Measurements from ENCODE around the gene CXXC5.
"Not testable (repeated sequence)": the region's sequence is repeated elsewhere in the genome, so short reads cannot be mapped to it uniquely, and the experiment has no call there.

Gene CXXC5

DNA sequence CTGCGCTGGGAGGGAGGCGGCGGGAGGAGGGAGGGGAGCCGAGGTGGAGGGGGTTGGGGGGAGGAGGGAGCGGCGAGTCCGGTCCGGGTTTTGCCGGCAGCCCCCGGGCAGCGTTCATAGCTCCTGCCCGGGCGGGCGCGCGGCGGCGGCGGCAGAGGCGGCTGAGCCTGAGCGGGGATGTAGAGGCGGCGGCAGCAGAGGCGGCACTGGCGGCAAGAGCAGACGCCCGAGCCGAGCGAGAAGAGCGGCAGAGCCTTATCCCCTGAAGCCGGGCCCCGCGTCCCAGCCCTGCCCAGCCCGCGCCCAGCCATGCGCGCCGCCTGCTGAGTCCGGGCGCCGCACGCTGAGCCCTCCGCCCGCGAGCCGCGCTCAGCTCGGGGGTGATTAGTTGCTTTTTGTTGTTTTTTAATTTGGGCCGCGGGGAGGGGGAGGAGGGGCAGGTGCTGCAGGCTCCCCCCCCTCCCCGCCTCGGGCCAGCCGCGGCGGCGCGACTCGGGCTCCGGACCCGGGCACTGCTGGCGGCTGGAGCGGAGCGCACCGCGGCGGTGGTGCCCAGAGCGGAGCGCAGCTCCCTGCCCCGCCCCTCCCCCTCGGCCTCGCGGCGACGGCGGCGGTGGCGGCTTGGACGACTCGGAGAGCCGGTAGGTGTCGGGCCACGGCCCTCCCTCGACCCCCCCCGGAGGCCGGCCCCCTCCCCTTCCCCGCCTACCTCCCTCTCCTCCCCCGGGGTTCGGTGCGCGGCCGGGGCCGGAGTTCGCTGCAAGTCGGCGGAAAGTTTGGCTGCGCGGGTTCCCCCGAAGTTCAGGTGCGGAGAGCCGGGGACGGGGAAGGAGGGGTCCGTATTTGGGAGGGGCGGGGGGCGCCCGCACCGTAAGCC, at the start of gene CXXC5:
TSS of gene CXXC5 (plus strand) at position 145 of the 877 bp plus-strand sequence. CDS start 32,175 bp downstream, outside the sequence.
- no peak for FAIRE-seq

DNA sequence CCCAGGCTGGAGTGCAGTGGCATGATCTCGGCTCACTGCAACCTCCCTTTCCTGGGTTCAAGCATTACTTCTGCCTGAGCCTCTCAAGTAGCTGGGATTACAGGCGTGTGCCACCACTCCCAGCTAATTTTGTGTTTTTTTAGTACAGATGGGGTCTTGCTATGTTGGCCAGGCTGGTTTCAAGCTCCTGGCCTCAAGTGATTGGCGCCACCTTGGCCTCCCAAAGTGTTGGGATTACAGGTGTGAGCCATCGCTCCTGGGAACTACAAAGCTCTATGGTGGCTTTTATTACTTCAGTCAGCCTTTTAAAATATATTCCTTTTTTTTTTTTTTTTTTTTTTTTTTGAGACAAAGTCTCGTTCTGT, 49.6 kb upstream of the CXXC5 start:
- not testable (repeated sequence) for FAIRE-seq

DNA sequence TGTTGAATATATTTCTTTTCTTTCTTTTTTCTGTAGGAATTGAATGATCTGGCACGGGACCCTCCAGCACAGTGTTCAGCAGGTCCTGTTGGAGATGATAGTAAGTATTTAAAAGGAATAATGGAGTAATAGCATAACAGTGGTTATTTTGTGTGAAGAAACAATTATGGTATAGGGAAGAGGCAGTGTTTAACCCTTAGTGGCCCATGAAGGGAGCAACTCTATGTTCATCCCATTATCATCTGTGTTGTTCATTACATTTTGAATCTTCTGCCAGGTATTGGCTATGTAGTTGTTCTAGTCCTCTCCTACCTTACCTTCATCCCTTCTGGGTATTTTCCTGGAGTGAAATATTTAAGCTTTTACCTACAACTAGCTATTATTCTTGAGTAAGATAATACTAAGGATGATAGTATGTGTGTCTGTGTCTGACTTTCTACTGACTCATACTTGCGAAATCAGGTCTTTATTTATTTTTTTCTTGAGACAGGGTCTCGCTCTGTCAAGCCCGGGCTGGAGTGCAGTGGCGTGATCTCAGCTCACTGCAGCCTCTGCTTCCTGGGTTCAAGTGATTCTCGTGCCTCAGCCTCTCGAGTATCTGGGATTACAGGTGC, 47.7 kb upstream of the CXXC5 start:
- no peak for FAIRE-seq

DNA sequence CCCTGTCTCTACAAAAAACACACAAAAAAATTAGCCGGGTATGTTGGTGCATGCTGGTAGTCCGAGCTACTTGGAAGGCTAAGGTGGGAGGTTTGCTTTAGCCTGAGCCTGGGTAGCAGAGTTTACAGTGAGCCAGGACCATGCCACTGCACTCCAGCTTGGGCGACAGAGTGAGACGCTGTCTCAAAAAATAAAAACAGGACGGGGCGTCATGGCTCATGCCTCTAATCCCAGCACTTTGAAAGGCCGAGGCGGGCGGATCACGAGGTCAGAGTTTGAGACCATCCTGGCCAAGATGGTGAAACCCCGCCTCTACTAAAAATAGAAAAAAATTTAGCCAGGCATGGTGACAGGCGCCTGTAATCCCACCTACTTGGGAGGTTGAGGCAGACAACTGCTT, 46.7 kb upstream of the CXXC5 start:
- no peak for FAIRE-seq

DNA sequence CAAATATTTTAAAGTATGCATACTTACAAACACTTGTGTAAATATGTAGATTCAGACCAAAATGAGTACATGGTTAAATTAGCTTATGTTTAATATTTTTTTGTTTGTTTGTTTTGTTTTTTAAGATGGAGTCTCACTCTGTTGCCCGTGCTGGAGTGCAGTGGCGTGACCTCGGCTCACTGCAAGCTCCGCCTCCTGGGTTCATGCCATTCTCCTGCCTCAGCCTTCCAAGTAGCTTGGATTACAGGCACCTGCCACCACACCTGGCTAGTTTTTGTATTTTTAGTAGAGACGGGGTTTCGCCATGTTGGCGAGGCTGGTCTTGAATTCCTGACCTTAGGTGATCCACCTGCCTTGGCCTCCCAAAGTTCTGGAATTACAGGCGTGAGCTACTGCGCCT, 46.2 kb upstream of the CXXC5 start:
- FAIRE-seq = not testable (repeated sequence)

DNA sequence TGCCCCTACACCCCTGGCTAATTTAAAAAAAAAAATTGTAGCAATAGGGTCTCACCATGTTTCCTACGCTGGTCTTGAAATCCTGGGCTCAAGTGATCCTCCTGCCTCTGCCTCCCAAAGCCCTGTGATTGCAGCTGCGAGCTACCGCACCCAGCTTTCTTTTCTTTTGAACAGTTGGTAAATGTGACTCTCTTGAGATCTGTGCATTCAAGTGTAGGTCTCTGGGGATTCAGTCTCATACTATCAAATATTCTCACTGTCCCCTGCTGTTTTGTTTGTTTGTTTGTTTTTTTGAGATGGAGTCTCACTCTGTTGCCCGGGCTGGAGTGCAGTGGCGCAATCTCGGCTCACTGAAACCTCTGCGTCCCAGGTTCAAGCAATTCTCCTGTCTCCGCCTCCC, 42.3 kb upstream of the CXXC5 start:
- no peak for FAIRE-seq

DNA sequence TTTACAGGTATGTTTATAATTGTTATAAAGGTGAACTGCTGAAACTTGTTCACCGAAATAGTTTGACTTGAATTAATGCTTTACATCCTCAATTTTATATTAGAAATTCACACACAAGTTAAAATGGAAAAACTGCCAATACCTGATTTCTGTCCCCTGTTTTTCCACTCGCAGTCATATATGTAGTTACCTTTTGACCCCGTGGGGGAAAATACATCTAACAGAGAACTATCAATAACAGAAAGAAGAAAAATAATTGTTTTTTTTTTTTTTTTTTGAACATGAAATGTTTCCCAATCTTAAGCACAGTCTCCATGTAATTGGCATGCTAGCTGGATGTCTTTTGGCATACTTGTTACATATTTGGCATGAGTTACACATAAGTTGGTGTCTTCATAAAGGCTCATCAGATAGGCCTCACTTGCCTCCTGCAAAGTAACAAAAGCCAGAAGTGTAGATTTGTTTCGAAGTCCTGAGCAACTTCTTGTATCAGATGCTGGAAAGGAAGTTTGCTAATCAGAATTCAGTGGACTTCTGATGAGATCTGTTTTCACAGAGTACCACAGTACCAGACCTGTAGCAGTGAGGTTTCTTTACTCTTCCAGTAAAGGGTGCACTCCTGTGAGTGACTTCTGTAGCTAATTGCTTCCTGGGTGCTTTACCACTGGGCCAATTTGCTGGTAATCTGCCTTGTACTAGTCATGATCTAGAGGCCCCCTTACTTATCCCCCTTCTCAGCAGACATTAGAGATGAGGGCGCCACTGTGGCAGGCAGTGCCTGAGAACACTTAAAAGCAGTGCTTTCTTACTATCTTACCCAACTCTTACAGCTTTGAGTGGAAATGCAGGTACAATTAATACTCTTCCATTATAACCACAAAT, 36.2 kb upstream of the CXXC5 start:
- no peak for FAIRE-seq

DNA sequence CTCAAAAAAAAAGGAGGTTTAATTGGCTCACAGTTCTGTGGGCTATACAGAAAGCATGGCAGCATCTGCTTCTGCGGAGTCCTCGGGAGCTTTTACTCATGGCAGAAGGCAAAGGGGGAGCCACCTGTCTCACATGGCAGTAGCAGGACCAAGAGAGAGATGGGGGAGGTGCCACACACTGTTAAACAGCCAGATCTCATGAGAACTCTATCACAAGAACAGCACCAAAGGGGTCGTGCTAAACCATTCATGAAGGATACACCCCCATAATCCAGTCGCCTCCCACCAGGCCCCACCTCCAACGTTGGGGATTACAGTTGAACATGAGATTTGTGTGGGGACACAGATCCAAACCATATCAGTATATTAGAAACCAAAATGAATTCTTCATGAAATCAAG, 28.3 kb upstream of the CXXC5 start:
- FAIRE-seq = no peak

DNA sequence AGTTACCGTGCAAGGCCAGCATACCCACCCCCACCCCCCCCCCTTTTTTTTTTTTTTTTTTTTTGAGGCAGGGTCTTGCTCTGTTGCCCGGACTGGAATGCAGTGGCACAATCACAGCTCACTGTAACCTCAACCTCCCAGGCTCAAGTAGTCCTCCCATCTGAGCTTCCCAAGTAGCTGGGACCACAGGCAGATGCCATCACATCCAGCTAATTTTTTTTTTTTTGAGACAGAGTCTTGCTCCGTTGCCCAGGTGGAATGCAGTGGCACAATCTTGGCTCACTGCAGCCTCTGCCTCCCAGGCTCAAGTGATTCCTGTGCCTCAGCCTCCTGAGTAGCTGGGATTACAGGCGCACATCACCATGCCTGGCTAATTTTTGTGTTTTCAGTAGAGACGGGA, 22.8 kb upstream of the CXXC5 start:
- not testable (repeated sequence) for FAIRE-seq

DNA sequence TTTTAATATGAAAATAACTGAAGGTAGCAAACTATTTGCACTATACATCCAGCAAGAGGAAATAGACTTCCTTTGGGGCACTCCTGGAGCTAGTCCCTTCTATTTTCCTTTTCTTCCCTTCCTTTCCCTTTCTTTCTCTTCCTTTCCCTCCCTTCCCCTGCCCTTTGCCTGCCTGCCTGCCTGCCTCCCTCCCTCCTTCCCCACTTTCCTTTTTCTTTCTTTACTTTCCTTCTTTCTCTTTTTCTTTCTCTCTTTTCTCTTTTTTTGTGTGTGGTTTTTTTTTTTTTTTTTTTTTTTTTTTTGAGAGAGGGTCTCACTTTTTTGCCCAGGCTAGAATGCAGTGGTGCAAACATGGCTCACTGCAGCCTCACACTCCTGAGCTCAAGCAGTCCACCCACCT, 17.3 kb upstream of the CXXC5 start:
- no peak for FAIRE-seq

DNA sequence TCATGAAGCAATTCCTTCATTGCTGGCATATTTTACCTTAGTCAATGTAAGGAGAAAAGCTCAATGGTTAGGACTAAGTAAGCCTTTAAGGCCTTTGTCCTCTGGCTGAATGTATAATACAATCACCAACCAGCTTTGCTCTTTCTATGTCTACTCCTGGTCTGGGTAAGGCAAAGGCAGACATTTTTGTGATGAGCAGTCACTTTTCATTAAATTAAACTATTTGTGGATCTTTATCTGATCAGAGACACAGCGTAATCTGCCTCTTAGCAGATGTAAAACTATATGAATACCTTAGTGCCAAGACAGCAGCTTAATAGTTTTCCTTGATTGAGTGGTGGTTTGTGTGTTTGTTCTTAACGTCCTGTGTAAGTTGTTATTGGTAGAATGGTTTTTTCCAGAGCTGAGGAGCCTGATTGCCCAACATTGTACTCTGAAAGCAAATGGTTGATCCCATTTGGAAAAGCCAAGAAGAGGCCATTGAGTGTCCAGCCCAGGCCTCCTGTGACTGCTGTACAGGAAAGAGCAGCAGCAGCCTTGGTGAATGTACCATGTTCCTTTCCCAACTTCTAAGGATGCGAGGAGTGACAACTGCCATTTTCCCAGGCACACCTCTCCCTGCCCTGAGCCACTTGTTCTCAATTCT, 16.5 kb upstream of the CXXC5 start:
- no peak for FAIRE-seq

DNA sequence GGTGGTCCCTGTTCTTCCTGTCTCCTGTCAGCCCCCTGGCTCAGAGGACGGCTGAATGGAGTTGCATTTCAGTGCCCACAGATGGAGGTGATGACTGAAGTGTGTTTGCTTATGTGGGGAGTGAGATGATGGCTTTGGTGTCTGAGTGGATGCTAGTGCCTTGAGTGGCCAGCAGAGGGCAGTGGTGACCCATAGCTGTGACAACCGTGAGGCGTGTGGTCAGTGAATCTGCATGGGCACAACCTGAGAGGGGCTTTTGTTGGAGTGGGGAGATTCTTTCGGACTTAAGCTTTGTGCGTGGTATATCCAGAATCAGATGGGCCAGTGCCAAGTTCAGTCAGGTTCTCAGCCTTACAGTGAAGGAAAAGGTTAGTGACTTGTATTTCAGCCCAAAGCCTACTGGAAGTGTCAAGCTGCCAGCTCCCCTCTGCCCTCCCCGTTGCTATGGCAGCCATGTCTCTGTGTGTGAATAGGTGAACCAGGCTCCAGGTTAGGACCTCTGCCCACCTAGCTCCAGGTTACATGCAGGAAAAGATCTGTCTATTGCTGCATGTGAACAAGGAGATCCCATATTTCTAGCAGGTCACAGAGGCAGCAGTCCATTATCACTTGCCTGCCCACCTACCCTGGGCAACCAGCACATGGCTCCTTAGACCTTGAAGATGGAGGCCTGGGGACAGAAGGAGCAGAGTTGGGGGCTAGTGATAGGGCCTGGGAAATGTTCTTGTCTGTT, 14.7 kb upstream of the CXXC5 start:
- FAIRE-seq = no peak

DNA sequence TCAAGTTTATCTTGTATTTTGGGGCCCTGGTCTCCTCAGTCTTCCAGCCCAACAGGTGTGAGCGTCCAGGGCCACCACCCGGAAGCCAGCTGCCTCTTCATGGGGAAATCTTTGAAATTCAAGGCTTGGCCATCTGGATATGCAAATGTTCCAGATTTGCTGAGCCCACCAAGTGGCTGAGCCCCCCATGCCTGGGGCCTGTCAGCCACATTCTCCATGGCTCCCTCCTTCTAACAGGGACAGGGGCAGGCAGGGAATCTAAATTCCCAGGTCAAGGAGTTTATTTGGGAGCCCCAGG, 14.2 kb upstream of the CXXC5 start:
- FAIRE-seq = no peak

DNA sequence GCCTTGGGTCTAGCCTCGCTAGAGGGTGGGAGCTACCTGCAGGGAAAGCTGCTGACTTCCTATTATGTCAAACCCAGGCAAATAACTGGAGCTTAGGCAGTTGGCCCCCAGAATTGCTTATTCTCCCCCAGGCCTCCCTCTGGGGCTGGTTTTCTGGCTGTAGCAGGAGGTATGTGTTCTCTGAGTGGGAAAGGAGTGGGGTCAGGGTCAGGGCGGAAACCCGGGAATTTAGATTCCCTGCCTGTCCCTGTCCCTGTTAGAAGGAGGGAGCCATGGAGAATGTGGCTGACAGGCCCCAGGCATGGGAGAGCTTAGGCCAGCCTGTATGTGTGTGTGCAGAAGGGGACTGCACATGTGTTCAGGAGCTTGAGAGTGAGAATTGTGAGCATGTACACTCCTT, 13.6 kb upstream of the CXXC5 start:
- no peak for FAIRE-seq

DNA sequence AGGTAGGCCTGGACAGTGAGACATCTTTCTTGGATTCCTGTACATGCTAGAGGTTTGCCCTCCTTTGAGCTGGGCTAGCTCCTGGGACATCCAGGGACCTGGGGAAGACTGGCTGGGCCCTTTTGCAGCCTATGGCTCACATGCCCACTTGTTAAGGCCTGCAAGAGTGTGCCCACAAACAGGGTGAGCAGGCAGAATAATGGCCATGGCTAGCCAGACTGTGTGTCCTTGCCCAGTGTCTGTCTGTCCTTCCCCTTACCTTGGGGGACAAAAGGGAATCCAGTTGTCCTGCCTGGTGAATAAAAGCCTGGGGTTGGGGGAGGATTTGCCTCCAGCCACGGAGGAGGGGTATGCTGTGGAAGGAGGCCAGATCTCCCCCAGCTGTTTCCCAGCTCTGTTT, 13.0 kb upstream of the CXXC5 start:
- FAIRE-seq = no peak

DNA sequence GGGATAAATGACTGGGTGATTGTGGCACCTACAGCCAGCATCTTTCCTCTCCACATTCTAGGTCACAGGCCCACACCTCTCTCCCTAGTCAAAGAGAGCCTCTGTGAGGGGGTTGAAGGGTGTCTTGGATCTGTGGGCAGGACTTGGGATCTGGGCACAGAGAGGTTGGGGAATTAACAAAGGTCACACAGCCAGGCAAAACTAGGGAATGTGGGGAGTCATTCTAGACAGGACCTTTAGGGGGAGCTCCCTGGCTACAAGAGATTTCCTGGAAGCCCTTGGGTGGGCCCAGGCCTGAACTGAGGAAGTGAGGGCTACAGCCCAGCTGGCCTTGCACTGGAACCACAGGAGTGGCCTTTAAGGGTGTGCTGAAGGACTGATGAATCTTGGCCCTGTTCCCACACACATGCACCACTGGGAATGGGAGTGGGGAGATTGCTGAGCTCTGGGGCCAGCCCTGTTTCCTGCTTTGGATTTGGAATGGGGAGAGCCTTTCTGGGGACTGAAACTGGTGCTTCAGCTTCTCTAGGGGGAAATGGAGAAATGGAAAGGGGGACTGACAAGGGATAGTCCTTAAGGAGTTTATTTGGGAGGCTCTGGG, 12.4 kb upstream of the CXXC5 start:
- no peak for FAIRE-seq

DNA sequence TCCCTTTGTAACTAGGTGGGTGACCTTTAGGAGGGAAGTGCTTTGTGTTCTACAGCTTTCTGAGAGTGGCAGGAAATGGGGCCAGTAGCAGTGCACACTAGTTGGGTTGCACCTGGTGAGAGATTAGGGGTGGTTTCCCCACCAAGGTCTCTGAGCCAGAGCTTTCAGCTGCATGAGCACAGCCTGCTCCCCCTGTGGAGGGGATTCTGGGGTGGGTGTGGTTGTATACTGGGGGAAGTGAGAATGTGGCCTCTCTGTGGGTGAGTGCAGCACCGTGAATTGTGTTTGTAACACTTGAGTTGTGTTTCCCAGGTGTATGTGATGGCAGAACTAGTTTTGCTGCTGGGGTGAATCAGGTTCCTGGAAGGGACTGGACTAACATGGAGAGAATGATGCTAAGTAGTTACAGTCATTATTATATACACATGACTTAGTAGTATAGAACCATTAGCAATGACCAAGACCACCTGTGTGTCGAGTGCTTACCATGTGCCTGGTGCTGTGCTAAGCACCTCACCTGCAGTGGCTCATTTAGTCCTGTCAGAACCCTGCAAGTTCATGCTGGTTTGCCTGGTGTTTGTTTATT, 11.8 kb upstream of the CXXC5 start:
- no peak for FAIRE-seq

DNA sequence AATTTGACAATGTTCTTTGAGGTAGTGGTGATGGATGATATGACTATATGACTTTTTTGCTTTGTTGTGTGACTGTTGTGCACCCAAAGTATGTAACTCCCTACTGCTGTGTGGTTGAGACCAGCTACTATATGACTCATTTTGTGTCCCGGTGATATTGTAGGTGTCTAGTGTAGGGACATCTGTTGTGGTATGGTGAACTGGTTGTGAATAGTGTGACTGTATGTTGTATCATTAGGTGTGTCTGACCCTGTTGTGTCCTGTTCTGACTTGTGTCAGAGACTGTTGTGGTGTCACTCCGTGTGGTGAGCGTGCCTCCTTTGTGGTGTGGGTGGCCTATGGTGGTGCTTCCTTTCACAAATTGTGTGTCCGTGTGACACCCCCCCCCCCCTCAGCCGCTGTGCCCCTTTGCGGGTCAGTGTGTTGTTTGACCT, 11.2 kb upstream of the CXXC5 start:
- no peak for FAIRE-seq

DNA sequence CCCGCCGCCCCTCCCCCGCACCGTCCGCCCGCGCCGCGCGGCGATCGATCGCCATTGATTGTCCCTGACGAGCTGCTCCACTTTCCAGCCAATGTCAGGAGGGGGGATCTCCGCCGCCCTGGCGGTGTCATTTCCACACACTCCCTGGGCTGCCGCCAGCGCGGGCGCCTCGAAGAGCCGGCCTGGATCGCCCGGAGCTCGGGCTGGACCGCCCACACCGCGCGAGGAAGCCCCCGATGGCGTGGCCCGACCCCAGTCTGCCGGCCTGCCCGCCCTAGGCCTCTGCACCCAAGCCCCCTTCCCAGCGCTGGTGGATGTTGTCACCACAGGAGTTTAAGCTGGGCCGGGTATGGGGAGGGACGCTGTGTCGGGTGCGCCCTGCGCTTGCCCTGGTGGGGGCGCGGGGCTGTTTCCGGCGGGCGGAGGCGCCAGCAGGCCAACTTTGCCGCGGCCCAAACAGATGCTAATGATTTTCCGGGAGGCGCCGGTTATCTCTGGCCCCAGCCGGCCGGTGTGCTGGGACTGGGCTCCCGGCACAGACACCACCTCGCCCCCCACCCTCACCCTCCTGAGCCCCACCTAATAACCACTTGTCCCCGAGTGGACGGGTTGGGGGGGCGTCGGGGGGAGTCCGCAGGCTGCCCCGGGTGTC, 10.6 kb upstream of the CXXC5 start:
- no peak for FAIRE-seq

DNA sequence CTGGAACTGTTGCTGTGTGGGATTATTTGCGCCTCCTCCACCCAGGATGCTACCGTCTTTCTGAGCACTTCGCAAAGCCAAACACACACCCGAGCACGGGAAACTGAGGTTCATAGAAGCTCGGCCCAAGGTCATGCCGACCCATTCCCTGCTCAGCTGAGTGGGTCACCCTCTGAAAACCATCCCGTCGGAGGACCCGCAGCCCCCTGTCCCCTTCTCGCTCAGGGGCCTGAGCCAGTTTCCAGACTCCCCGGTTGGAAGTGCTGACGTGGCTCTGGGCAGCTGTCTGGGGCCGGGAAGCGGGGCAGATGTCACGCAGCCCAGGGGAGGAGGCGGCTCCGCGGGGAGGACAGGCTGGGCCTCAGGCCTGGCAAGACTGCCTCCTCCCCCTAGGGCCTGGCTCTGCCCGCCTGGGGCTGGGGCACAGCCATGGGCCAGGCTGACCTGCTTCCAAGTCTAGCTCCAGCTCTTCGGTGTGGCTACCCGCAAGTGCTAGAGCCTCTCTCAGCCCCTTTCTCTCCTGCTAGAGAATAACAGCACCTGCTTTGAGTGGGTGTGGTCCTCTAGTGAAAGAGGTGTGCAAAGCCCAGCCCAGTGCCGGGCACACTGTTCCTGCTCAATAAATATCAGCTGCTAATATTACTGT, 9.9 kb upstream of the CXXC5 start:
- no peak for FAIRE-seq
